ENCODE results near the gene SNX32.

DNA sequence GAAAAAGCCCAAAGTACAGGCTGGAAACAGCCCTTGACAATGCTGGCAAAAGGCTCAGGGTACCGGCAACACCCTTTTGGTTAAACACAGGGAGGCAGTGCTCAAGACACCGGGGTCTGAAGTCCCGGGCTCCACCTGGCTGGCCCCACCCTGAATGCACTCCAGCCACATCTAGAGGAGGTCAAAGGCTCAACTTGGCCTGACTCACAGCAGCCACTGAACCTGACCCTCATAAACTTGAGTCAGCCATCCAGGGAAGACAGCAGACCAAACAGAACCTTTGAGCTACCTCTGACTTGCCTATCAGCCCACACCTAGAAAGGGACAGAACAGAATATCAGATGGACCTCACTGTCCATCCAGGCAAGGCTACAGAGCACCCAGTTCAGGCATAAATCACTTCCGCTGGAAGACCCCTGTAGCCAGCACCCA, 20.4 kb downstream of the SNX32 start:
- TF ChIP-seq, protein P1, sequence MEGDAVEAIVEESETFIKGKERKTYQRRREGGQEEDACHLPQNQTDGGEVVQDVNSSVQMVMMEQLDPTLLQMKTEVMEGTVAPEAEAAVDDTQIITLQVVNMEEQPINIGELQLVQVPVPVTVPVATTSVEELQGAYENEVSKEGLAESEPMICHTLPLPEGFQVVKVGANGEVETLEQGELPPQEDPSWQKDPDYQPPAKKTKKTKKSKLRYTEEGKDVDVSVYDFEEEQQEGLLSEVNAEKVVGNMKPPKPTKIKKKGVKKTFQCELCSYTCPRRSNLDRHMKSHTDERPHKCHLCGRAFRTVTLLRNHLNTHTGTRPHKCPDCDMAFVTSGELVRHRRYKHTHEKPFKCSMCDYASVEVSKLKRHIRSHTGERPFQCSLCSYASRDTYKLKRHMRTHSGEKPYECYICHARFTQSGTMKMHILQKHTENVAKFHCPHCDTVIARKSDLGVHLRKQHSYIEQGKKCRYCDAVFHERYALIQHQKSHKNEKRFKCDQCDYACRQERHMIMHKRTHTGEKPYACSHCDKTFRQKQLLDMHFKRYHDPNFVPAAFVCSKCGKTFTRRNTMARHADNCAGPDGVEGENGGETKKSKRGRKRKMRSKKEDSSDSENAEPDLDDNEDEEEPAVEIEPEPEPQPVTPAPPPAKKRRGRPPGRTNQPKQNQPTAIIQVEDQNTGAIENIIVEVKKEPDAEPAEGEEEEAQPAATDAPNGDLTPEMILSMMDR (IDR thresholded peaks at IDR 0.05; ENCODE audit: low read length): no peak
- TF ChIP-seq EZH2 (optimal IDR thresholded peaks at IDR 0.05; ENCODE audit: low read depth, low read length) (no peak), EZH2phosphoT487 (IDR thresholded peaks at IDR 0.05; ENCODE audit: low read length) (no peak)
